HG02973 (cell line): ENCODE measurements around the gene NOSIP.

Experiments used
- ATAC-seq: cut with Tn5 transposase; IDR thresholded peaks from one replicate; pipeline ENCODE4 v1.9.1; 2021; ENCODE audit warnings: moderate library complexity; ENCODE audit not compliant: unreplicated experiment

The NOSIP gene

DNA sequence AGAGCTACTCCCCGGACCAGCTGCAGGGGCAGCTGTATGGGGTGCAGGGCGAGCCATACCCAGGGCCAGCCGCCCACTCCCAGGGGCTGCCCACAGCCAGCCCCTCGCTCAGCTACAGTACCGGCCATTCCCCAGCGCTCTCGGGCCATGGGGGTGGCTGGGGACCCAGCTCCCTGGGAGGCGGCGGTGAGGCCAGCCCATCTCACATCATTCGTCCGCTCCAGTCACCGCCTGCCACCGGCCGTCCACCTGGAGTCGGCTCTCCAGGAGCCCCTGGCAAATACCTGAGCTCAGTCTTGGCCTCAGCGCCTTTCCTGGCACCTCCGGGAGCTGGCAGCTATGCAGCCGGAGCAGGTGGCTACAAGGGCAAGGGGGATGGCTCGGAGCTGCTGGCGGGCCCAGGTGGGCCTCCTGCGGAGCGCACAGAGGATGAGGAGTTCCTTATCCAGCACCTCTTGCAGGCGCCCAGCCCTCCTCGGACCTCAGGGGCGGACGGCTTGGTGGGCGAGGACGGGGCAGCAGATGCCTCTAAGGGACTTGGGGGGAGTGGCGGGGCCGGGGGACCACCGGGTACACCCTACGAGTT lies 15.6 kb upstream of the NOSIP start:
- ATAC-seq: no peak

DNA sequence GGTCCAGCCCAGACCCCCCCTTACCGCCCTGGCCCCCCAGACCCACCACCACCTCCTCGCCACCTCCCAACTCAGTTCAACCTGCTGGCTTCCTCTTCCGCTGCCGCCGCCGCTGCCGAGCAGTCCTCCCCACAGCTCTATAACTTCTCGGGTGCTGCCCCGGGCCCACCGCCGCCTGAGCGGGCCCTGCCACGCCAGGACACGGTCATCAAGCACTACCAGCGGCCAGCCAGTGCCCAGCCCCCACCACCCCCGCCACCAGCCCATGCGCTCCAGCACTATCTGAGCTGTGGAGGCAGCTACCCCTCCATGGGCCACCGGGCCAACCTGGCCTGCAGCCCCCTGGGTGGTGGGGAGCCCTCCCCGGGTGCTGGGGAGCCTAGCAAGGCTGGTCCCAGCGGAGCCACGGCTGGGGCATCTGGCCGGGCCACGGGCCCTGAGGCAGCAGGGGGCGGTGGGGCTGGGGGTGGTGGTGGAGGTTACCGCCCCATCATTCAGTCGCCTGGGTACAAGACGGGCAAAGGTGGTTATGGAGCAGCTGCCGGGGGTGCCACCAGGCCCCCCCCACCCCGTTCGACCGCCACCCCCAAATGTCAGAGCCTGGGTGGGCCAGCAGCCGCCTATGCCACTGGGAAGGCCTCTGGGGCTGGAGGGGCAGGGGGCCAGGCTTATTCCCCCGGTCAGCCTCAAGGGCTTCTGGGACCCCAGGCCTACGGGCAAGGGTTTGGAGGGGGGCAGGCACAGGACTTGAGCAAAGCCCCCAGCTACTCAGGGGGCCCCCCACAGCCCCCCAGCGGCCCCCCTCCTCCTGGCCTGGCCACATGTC lies 14.8 kb upstream of the NOSIP start:
- ATAC-seq: no peak

DNA sequence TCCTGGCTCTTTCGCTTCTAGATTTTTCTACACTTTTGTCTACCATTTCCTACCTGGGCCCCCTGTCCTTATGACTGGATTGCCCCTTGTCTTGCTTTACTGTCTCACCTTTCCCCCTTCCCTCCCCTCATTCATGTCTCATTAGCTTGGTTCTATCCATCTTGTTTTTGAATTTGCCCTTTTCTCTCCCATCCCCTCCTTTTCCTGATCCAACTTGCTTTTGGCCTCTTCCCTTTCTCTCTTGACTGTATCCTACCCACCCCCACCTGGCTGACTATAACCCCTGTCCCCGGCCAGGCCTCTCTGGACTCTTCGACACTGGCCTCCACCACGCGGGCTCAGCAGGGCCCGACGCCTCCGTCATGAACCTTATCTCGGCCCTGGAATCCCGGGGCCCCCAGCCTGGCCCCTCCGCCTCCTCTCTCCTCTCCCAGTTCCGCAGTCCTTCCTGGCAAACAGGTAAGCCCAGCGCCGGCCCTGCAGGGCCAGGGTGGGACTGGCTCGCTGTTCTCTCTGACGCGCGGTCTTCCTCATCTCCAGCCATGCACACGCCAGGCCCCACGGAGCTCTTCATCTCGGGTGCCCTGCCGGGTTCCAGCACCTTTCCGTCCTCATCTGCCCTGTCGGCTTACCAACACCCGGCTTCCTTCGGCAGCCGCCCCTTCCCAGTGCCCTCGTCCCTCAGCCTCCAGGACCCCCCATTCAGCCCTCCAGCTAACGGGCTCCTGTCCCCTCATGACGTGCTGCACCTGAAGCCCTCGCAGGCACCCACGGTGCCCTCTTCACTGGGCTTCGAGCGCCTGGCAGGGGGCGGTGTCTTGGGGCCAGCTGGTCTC lies 14.0 kb upstream of the NOSIP start:
- ATAC-seq: no peak

DNA sequence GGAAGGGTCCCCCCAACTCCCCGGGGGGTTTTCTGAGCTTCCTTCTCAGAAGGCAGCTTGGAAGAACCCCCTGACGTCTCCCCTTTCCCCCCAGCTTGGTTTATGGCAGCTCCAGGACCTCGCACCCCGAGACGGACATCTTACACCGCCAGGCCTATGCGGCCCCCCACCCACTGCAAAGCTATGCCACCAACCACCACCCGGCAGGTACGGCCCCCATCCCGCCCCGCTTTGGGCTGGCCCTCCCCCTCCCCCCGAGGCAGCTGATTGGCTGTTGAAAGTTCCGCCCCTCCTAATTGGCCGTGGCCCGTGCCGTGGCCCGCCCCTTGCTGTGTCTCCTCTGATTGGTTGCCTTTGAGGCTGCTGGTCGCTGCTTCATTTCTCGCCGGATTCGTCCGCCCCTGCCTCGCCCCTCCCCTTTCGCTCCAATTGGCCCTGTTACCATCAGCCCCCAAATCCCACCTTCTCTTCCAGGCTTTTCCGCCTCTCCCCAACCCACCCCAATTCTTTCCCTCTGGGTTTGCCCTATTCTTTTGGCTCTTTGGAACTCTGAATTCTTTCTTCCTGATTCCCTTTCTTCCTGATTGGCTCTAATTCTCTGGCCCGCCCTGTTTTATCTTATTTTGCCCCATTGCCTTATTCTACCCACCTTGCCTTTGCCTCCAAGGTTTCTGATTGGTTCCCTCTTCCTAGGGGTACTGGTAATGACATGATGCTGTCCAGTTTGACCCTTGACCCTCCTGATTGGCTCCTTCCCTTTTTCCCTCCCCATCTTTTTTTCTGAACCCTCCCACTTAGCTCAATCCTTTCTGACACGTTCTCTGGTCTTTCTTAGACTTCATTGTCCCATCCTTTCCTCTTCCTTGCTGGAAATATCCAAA lies 13.1 kb upstream of the NOSIP start:
- ATAC-seq: no peak

DNA sequence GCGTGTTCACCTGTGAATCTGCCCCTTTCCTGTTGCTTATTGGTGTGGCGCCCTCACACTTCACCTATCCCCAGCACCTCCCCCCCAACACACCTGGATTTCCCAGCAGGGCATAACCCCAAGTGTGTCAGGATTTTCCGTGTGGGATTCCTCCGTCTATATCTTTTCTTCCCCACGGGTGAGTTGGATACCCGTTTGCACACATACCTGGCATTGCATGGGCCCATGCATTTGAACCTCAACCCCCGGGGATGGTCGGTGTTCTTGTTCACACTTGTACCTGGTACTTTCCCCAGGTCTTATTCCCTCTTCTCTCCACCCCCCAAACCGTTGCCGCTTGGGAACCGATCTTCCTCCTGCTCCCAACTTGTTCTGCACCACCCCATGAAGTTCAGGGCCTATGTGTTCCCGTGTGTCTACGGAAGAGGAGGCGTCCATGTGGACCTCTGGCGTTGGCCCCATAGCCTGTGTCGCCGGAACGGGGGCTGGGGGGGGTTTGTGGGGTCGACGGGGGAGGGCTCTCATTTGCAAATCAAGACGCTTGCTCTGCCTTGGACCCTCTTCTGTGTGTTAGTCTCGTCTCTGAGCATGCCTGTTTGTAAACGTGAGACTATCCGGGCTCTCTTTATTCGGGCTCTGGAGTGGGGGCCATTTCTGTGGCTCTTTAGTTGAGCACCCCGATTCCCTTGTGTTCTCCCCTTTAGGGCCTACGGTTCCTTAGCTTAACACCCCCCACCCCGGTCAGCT lies 12.3 kb upstream of the NOSIP start:
- no peak for ATAC-seq

DNA sequence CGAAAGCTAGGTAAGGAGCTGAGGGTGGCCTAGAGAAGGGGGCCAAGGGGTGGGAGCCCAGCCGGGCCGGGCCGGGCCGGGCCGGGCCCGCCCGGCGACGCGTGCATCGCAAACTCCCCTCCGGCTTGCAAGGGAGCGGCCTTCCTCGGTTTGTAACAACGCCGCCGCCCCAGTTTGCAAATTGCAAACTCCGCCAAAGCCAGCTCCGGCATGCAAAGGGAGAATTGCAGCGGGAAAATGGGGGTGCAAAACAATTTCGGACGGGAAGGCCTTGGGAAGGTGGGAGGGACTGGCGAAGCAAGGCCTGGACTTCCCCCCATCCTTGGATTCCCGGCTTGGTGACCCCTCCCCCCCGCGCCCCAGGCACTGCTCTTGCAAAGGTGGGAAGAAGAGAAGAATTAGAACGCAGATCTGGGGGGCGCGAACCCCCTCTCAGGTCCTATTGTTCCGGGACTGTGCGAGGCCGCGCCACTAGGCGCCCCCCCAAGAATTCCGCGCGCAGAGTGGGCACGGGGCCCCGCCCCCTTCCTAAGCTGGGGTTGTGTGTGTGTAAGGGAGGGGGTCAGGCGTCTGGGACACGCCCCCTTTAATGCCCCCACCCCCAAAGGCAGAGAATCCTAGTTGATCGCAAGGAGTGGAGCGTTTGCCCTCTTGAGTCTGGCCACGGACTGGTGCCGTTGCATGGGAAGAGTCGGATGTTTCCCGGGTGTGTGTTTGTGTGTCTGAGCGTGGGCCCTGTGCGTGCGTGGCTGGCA lies 11.6 kb upstream of the NOSIP start:
- no peak for ATAC-seq

DNA sequence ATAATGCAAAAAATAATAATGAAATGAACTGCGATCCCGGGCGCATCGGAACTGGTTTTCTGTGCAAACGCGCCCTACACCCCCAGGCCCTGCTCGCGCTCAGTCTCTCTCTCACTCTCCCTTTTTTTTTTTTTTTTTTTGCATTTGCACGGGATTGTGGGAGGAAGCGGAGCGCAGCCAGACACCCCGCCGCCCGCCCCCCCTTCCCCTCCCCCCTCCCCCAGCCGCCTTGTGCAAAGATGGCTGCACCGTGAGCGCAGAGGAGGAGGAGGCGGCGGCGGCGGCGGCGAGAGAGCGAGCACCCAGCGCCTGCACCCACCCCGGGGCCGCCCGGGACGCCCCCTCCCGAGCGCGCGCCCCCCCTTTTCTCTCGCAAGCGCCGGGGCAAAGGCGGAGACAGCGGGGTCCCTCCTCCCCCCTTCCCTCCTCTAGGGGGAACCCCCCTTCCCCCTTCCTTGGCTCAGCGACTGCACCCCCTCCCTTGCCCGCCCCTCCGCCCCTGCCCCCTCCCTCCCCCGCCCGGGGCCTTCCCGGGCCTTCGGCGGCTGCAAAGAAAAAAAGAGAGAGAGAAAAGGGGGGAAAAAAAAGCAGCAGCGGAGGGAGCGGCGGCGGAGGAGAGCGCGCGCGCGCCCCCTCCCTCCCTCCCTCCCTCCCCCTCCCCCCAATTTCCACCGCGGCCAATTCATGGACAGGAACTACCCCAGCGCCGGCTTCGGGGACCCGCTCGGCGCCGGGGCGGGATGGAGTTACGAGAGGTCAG lies 10.8 kb upstream of the NOSIP start, which contains the start of gene PRR12:
TSS of gene PRR12 (plus strand) at position 212 of the 760 bp plus-strand sequence. CDS start at position 685, 473 bp downstream.
- no peak for ATAC-seq

DNA sequence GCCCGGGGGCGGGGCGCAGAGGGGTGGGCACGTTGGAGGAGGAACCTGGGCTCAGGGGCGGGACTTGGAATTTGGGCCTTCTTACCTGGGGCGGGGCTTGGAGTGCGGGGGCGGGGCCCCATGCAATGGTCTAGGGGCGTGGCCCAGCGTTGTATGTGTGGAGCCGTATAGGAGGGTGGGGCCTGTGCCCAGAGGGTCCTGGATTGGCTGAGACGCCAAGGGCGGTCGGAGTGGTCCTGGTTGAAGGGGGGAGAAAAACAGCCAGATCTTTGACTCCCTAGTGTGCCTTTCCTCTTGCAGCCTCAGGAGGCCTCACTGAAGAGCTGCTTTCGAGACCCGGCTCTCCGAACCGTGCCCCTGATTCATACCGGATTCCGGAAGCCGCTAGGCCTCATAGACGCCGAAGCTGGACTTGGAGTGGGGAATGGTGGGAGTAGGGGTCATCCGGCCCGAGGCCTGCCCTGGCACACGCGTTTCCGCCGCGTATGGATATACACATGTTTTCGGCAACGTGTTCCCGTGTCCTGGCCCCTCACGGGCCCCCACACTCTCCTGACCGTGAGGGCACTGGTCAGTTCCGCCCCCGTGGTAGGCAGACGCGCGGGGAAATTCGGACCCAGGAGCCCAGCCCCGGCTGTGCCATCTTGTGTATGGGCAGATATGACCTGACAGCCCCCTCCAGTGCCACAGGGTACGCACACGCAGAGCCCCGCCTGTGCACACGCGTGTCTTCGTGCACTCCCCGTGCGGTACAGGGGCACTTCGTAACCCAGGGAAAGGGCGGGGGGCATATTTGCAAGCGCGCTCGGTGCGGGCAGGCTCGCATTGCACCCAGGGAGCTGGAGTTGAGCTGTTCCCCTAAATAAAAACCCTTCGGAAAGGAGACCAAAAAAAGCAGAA lies 10.0 kb upstream of the NOSIP start:
- ATAC-seq: peak; percentile 49

DNA sequence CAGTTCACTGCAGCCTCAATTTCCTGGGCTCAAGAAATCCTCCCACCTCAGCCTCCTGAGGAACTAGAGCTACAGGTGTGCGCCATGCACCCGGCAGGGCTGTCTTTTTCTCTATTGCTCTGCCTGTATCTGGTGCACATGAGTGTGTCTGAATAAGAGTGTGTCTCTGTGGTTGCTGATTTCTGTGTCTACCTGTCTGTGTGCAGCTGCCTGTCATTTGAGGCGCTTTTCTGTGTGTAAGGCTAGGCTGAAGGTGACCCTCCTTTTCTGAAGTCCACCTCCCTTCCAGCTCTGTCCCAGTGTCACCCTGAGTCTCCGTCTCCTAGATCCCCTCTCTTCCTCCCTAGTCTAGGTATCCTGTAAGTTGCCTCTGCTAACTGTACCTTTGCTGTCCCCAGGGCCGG lies 9.1 kb upstream of the NOSIP start:
- no peak for ATAC-seq

DNA sequence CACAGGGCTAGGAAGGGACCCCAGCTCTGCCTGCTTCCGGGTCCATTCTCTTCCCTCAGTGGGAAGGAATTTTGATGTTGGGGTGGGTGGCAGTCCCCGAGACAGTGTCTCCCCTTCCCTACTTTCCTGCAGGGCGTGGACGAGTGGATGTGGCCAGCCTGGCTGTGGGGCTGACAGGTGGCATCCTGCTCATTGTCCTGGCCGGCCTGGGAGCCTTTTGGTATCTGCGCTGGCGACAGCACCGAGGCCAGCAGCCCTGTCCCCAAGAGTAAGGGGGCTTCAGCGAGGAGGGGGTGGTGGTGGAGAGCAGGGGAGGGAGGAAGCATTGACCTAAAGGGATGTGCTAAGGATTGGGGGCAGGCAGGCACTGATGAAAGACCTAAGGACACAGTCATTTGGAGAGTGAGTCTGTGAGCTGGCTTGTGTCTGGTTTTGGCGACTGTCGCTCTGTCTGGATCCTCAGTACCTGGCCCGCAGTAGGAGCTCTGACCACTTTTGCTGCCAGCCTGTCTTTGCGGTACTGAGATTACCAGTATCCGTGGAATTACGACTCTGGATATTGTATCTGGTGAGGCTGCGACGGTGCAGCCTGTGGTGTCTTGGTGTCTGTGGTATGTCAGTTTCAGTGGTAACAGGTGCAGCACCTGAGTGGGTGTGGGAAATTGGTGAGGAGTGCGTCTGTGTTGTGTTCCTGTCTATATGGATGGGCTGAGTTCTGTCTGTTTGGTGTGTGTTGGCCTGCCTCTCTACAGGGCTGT lies 8.2 kb upstream of the NOSIP start:
- no peak for ATAC-seq

DNA sequence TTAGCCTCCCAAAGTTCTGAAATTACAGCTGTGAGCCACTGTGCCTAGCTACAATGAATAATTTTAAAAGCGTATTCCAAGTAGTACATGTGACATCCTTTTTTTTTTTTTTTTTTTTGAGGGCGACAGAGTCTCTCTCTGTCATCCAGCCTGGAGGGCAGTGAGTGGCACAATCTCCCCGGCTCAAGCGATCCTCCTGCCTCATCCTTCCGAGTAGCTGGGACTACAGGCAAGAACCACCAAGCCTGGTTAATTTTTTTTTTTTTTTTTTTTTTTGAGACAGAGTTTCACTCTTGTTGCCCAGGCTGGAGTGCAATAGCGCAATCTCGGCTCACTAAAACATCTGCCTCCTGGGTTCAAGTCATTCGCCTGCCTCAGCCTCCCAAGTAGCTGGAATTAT lies 6.9 kb upstream of the NOSIP start:
- ATAC-seq: no peak

DNA sequence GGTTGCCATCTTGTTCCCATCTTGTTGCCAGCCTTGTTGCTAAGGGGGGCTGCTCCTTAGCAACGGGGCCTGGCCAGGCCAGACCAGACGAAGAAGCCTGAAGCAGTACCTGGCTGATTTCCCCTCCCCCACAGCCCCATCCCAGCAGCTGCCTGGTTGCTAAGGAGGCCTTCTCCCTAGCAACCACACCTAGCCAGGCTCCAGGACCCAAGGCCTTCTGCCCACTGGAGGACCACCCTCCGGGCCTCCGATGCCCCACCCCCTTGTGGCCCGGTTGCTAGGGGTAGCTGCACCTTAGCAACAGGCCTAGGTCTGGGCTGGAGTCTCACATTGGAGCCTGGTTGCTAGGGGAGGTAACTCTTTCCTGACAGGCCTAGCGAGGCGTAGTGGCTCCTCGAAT lies 4.7 kb upstream of the NOSIP start:
- no peak for ATAC-seq

DNA sequence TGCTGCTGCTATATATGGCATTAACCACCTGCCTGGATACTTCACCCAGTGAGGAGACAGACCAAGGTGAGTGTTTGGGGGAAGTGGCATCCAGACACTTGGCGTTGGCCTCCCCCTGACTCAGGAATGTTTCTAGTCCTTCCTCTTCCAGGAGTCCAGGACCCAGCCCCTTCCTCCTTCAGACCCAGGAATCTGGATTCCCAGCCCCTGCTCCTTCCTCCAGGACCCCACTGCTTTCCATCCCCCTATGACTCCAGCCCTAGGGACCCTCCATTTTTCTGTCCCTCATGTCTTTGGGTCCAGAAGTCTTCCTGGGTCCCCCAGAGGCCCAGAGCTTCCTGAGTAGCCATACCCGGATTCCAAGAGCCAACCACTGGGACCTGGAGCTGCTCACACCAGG lies 2.9 kb upstream of the NOSIP start:
- ATAC-seq: no peak

DNA sequence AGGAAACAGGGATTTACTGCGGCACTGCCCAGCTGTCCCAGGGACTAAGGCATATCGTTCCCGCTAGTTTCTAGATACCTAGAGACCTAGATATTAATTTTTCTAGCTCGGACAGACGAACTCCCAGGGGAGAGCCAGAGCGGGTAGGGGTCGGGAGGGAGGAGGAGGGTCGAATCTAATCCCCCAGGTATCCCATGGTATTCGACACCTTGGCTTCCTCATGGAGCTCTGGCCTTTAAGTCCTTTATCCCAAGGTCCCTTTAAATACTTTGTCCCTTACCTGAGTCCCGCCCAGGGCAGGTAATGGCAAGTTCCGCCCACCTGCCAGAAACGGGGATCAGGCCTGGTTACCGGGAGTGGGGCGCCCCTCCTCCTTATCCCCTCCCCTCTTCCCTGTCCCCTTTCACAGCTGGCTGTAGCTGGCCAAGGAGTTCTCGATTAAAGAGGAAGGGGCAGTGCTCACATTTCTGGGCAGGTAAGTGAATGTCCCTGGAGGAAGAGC lies 702 bp upstream of the NOSIP start, which contains the start of gene PRRG2:
TSS of gene PRRG2 (plus strand) at position 310 of the 502 bp plus-strand sequence. CDS start 1,904 bp downstream, outside the sequence.
- ATAC-seq: no peak

DNA sequence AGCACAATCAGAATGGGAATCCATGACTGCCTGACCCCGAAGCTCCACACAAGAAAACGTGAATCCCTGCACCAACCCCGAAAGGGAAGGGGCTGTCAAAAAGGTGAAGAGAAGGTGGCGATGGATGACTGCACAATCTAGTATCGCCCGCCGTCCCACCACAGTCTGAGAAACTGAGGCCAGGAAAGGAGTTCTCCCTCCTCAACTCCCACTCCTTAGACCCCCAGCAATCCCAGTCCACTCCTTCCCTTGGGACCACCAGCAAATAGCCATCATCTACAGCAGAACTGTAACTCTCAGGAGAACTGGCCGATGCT lies 451 bp downstream of the NOSIP start:
- peak; percentile 23 for ATAC-seq

DNA sequence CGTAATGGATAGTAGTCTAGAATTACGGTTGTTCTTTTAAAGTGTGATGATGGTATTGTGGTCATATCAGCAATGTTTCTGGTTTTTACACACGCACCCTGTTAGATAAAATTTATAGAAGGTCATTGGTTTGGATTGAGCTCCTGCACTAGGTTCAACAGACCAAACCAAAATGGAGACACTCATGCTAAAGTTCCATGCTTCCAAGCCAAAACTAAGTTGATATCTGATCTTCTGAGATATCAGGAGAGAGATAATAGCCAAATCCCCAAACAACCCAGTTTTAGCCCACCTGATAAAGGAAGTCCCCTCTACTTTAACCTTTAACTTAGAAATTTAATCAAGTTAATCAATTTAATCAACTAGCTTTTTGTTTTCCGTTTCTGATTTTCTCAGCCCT lies 1.2 kb downstream of the NOSIP start:
- no peak for ATAC-seq
